ENCODE results near the gene ANKRD44.

The ANKRD44 gene

DNA sequence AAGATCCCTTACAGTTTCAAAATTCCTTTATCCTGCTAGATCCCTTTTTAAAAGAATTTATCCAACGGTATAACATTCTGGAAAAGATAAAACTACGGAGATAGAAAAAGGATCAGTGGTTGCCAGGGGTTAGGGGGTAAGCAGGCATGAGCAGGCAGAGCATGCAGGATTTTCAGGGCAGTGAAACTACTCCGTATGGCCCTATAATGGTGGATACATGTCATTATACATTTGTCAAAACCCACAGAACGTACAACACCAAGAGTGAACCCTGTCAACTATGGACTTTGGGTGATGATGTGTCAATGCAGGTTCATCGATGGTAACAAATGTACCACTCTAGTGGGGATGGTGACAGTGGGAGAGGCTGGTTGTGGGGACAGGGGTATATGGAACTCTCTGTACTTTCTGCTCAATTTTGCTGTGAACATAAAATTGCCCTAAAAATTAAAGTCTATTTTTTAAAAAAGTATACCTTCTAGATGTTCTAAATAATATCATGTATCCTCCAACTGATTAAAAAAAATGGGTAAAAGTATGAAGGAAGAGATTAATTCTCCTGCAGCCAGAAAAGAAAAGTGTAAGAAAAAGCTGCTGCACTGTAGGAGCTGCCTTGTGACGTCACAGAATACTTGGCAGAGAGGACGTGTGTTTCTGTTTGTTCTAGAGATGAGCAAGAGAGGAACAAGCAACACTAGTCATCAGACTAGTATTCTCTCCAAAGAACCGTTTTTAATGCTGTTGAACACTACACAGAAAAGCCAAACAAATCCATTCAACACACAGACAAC is 23.6 kb downstream of the ANKRD44 start:
- peak; percentile 93 for DNase-seq

DNA sequence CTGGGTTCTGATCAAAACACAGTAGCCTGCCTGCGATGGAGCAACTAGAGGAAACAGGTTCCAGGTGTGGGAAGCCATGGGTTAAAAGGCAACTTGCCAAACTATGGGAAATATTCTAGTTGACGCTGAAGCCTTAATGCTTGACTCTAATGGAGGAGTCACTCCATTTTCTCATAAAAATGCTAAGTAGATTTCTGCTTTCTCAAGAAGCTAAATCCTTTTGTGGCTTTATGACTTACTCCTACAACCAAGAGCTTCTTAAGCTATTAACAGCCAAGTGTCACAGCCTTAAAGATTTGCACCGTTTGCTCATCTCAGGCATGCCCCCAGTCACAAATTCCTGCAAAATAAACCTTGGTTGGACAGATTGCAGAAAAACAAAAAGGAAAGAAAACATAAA is 25.2 kb downstream of the ANKRD44 start:
- DNase-seq = no peak

GRCh38 chr2:197284956-197285355 is 25.6 kb downstream of the ANKRD44 start:
- no peak for DNase-seq

DNA sequence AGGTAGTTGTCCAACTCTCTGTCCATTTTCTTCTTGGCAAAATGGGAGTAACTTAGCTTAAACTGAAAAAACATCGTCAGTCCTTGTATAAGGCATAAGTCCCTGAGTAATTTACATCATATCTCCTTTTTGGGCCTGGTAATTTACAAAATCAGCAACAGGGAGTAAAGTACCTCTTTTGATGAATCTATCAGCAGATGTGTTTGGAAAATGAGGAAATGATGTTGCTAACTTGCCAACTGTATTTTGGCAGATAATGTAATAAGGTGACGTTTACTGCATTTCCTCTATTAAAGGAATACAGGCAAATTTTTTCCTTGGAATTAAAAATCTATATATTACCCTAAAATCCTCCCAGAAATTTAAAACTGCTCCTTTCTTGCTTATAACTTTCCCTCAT is 29.2 kb downstream of the ANKRD44 start:
- DNase-seq = no peak

- DNase-seq = peak; percentile 24
These were observed 30.4 kb downstream of the ANKRD44 start for GRCh38 chr2:197280015-197280702.

- no peak for DNase-seq
These were observed 31.5 kb downstream of the ANKRD44 start for GRCh38 chr2:197278799-197279763.

GRCh38 chr2:197277794-197278193 is 32.8 kb downstream of the ANKRD44 start:
- no peak for DNase-seq

GRCh38 chr2:197276156-197276555 is 34.4 kb downstream of the ANKRD44 start:
- DNase-seq = no peak

- DNase-seq = no peak
These were observed 35.6 kb downstream of the ANKRD44 start for GRCh38 chr2:197274937-197275336.

- no peak for DNase-seq
These were observed 36.2 kb downstream of the ANKRD44 start for GRCh38 chr2:197274349-197274748.

DNA sequence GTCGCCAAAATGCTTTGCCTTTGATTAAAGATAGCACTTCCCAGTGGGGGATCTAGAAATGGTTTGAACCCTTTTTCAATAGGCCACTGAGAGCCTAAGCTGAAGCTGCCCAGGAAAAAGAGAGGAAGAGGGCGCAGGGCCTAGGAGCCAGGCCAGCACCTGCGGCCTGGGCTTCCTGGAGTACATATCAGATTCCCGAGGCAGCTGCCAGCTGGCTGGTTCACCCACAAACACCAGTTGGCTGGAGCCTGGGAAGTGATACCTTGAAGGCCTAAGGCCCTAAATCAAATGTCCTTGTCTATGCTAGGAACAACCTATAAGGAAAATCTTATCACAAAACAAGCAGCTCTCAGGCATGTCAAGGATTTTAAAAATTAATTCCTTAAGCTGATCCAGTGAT is 37.1 kb downstream of the ANKRD44 start:
- no peak for DNase-seq

GRCh38 chr2:197270601-197271000 is 40.0 kb downstream of the ANKRD44 start:
- no peak for DNase-seq

- DNase-seq = no peak
These were observed 40.8 kb downstream of the ANKRD44 start for GRCh38 chr2:197269815-197270214.

DNA sequence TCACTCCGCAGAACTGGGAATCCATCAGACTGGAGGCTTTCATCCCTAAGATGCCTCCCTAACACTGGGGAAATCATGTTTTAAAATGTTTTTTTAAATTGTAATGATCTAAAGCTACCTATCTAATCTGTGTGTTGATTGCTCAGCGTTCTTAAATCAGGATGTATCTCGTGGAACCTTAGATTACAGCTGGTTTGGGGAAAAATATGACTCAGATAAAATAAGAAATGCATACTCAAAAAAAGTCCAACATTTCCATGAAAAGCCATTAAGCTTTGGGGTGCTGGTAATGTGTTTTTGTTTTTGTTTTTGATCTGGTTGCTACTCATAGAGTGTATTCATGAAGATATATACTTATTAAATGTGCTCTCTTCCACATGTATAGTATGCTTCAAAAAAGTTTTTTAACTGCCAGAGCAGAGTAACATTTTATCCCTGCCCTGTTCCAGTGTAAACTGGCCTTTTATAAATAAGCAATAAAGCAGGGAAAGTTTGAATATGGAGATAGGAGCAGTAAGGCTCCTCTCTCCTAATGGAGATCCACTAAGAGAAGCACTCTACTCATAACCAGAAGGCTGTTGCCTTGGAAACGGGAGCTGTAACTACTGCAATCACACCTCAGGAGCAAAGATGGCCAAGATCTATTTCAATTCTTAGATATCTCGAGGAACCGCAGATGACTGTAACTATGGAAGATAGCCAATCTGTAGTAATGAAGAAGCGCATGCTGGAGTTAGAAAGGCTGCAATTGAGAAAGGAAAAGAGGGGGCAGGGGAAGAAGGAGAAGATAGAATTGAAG is 41.6 kb downstream of the ANKRD44 start:
- DNase-seq = no peak

GRCh38 chr2:197266477-197266876 is 44.1 kb downstream of the ANKRD44 start:
- DNase-seq = no peak

DNA sequence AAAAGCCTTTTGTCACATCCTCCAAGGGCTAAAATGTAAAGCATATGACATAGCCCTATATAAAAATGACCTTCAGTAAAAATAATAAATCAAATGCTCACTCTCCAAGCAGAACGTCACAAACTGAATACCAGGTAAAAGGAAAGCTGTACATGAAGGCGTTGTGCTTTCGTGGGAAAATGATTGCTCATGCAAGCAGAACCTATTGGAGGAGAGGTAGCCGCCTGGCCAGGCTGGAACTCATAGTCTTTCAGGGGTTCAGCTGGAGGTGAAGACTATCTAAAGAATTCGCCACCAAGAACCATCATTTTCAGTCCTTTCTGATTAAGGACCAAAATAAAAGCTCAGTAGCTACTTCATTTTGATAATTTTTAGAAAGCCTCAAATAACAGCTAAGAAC is 44.7 kb downstream of the ANKRD44 start:
- DNase-seq = no peak

DNA sequence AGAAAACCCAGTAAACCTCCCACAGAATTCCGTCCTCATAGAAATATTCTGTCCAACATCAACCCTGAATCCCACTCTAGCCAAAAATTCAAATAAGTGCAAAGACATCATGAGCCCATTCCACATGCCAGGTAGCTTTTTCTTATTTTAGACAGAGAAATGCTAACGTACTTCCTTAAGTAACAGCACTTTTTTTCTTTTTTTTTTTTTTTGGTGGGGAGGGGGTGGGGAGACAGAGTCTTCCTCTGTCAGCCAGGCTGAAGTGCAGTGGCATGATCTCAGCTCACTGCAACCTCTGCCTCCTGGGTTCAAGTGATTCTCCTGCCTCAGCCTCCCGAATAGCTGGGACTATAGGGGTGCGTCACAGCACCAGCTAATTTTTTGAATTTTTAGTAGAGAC is 45.5 kb downstream of the ANKRD44 start:
- DNase-seq = no peak

- no peak for DNase-seq
These were observed 46.2 kb downstream of the ANKRD44 start for GRCh38 chr2:197264332-197264731.

- no peak for DNase-seq
These were observed 47.5 kb downstream of the ANKRD44 start for GRCh38 chr2:197263077-197263476.

DNA sequence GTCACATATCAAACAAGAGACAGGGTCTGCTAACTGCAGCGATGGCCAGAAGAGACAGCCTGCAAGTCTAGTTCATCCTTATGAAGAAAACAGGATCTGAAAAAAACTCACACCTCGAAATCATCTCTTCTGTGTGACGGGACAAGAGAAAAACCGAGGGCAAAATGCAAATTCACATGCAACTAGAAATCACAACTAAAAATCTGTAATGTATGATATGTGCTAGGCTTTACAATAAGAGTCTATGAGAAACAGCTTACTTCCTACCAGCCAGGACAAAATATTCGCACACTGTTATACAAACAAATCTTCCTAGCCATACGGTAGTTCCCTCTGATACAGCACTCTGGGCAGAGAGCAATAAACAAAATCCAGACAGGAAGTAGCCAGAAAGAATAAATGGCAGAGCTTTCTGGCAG is 48.8 kb downstream of the ANKRD44 start:
- DNase-seq = no peak

DNA sequence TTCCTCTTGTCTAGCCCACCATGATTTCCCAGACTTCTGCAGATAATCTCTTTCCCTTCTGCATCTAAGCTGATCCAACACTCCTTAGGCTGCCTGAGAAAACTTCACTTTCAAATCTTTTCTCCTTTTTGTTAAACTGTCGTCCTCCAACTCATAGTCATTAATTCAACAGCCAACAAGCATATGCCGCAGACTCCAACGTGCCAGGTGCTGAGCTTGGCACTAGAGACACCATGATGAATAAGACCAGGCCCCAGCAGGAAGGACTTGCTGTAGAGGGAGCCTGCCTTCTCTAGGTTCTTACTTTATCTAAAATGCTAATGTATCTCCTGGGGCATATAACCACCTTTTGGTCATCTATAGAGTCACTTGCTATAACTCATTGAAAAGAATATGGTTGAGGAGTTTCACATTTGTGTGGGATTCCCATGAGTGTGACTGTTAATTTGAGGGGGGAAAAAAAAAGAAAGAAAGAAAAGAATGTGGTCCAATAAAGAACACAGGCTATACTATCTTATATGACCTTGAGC is 51.0 kb downstream of the ANKRD44 start:
- DNase-seq = no peak

DNA sequence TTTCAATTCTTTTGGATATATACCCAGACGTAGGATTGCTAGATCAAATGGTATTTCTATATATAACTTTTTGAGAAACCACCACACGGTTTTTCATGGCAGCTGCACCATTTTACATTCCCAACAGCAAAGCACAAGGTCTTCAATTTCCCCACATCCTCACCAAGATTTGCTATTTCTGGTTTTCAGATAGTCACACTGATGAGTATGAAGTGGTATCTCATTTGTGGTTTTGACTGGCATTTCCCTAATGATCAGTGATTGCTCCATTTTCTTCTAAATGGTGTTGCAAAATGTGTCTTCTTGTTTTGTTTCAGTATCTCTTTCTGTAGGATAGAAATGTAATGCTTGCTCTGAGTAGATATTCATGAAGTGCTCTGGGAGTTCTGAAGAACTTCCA is 52.0 kb downstream of the ANKRD44 start:
- DNase-seq = no peak
